GM18951 (cell line): ENCODE results near the gene SZT2.
"Not testable (repeated sequence)": the region's sequence is repeated elsewhere in the genome, so short reads cannot be mapped to it uniquely, and the experiment has no call there.

Experiments
- POLR2A ChIP-seq: IDR thresholded peaks from 4 replicates; pipeline ENCODE4 v1.6.1; 2011; ENCODE audit warnings: mild to moderate bottlenecking; ENCODE audit not compliant: insufficient read length, insufficient read depth; ENCODE audit errors: extremely low read depth
- in situ Hi-C: fragments of 300-500 bp; cut with MboI; formaldehyde crosslinking; loops from one replicate; pipeline ENCODE4 v1.12.0; 2022; ENCODE audit warnings: low sequenced_read_pairs, mixed read lengths, inconsistent platforms; ENCODE audit not compliant: unreplicated experiment

SZT2 gene

DNA sequence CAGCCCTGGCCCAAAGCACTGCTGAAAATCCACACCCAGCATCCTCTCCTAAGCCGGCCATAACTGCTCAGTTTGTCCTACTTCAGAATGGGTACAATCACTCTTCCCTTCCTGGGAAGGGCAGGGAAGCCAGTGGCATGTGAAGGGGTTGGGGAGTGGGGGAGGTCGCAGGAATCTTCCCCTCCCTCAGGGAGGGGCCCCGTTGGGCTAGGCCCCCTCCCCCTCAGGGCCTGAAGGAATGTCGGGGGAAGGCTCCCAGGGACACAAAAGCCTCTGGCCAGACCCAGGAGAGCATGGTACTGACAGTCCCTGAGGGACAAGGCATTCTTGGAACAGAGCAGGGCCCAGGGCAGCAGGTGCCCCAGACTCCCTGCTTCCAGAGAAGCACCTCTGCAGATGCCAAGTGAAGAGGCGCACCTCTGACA is 23.1 kb upstream of the SZT2 start:
- no peak for TF ChIP-seq POLR2A
- in situ Hi-C loops: no loop called here

GRCh38 chr1:43367026-43367903 is 22.4 kb upstream of the SZT2 start:
- in situ Hi-C loops: no loop called here
- TF ChIP-seq POLR2A: no peak

DNA sequence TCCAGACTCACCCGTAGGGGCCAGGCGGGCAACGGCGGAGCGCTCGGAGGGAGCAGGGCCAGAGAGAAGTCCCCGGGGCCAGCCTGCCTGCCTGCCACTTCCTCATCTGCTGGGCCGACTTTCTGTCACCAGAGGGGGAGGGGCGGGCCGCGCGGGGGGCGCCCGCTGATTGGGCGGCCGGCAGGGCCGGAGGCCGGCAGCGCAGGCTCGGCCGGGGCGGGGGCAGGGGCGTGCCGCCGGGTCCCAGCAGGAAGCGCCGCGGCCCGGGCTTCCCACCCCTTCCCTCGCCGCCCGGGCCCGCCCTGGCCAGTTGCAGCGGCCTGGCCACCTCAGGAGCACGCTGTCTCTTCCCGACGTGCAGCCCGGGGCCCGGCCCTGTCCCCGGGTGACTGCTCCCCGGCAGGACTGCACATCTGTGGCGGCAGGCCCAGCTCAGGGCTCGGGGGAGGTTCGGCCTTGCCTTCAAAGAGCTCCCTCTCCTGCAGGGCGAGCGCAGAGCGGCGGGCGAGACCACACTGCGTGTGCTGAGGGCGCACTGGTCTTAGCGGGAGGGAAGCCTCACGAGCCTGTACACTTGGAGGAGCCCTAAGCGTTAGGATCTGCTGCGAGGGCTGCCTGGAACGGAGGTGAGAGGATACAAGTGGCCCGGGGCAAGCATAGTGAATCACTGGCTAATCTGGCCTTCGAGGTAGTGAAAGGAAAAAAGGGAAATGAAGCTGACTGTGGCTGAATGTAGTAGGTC is 21.6 kb upstream of the SZT2 start, which contains the start of gene ELOVL1:
Gene ELOVL1 (minus strand): TSS at position 108 of the 742 bp plus-strand sequence. CDS start 2,402 bp downstream, outside the sequence.
- TF ChIP-seq POLR2A: peak; percentile 96
- in situ Hi-C loops: no loop called here

DNA sequence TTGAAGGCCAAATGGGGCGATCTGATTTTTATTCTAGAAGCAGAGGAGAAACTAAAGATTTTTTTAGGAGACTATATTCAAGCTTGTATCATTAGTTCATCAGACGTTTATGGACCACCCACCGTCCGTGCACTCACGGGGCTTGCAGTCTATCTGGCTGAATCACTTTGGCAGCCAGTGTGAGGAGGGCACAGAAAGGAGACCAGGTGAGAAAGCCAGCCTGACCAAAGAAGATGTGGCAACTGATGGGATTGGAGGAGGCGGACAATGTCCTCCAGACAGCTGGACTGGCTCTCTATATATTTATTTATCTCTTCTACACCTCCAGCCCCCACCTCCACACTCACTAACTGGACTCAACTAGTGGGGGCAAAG is 21.1 kb upstream of the SZT2 start:
- TF ChIP-seq POLR2A: no peak
- in situ Hi-C loops: no loop called here

GRCh38 chr1:43369779-43370178 is 19.9 kb upstream of the SZT2 start:
- in situ Hi-C loops: not testable (repeated sequence)

DNA sequence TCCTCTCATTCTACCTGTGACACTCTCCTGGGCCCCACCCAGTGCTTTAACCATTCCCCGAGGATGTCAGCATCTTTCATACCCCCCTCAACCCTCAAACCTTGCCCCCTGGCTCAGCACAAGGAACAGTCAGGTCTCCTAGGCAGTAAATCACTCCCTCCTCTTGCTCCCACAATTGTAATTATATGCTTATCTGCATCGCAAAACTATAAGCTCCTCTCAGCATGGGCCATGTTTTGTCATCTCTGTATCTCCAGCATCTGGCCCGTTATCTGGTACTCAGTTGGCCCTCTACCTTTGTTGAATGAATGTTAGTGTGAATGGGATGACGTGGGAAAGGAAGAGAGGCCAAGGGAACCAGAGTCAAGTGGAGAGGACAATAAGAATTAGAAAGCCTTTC is 19.1 kb upstream of the SZT2 start:
- in situ Hi-C loops: no loop called here
- no peak for TF ChIP-seq POLR2A

DNA sequence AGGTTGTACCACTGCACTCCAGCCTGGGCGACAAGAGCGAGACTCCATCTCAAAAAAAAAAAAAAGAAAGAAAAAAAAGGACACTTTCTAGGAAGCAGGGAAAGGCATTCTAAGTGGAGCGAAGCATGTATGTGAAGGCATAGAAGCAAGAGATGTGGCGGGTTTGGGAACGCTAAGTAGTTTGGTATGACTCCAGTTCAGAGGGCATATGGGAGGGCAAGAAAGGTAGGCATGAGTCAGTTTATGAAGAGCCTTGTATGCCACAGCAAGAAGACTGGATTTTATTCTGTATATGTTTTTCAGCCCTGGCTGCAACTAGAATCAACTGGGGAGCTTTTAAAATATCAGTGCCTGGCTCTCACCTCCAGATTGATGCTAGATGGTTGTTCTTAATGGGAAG is 17.5 kb upstream of the SZT2 start:
- TF ChIP-seq POLR2A: no peak

GRCh38 chr1:43373066-43373940 is 16.4 kb upstream of the SZT2 start:
- in situ Hi-C loops: no loop called here
- TF ChIP-seq POLR2A: no peak

More for the DNA sequence above, 17.5 kb upstream of the SZT2 start:
- in situ Hi-C loops: no loop called here

- TF ChIP-seq POLR2A: no peak
- in situ Hi-C loops: no loop called here
Observed at GRCh38 chr1:43376723-43377235, 12.9 kb upstream of the SZT2 start.

- in situ Hi-C loops: no loop called here
Observed at GRCh38 chr1:43377831-43378230, 11.9 kb upstream of the SZT2 start.

DNA sequence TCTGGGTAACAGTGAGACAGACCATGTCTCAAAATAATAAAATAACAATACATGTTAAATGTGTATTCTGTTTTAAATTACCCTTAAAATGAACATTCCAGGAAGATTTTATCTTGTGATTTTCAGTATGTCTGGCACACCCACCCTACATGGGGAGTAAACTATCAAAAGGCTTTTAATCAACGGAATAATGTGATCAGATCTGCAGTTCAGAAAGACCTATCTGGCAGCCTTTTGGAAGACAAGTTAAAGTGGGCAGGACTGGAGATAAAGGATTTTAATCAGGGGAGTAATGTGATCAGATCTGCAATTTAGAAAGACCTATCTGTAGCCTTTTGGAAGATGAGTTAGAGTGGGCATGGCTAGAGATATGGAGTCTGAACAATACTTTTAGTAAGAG is 10.2 kb upstream of the SZT2 start:
- in situ Hi-C loops: no loop called here

More at GRCh38 chr1:43377831-43378230, 11.9 kb upstream of the SZT2 start:
- no peak for TF ChIP-seq POLR2A

GRCh38 chr1:43381612-43382011 is 8.1 kb upstream of the SZT2 start:
- in situ Hi-C loops: no loop called here
- TF ChIP-seq POLR2A: no peak

More for the DNA sequence above, 10.2 kb upstream of the SZT2 start:
- TF ChIP-seq POLR2A: no peak
